K562 (cell line): Measurements from ENCODE around the gene CAAP1. TPM values are rescaled to one million over a fixed set of nuclear protein-coding genes. Genes with fewer than 3 reads are reported as not detected.
"Not testable (repeated sequence)": the region's sequence is repeated elsewhere in the genome, so short reads cannot be mapped to it uniquely, and the experiment has no call there.

ENCODE experiments used
- ATAC-seq: fragments of 200-7000 bp; cut with Tn5 transposase; 3 replicates; pipeline ENCODE4 v1.9.1; 2020; ENCODE audit warnings: moderate library complexity
- BruUV-seq: library from RNA; stranded (reverse); fragments of 400-500 nt; replicated peaks from 2 replicates; lab custom pipeline; 2021; lab: Mats Ljungman, UMichigan
- CTCF ChIA-PET: fragments of 300-600 bp; formaldehyde crosslinking; extraction: SDS; loops from one replicate; lab custom pipeline; 2021; ENCODE audit warnings: low intra/inter-chr PET ratio; lab: Yijun Ruan, JAX
- POLR2A ChIA-PET: fragments of 300-600, 350-650 bp; sonication (Branson Sonifier 250); formaldehyde crosslinking; extraction: SDS; loops from one replicate; lab custom pipeline; 2021; ENCODE audit warnings: antibody characterized with exemption, inconsistent platforms; lab: Yijun Ruan, JAX
- DNase-seq, 4 experiments: peaks; one replicate each; pipeline versions ENCODE4 v3.0.0 to v3.0.0-alpha.2; 2011 to 2018; ENCODE audit warnings: low spot score in 3 of 4, mixed read lengths in 3 of 4; ENCODE audit errors: extremely low read depth in 1 of 4
- FAIRE-seq: peaks from 2 replicates; lab custom pipeline; 2011; peaks lifted over from hg19 to GRCh38; lab: Jason Lieb, UNC
- H2AFZ ChIP-seq: 2 replicates; pipeline ENCODE4 v1.6.0; 2011; ENCODE audit warnings: low read depth, low read length, control low read depth, inconsistent platforms
- H3K27ac ChIP-seq: fragments of 200-600 bp; 3 replicates; pipeline ENCODE4 v1.8.0; 2011; ENCODE audit warnings: low read depth, mild to moderate bottlenecking, control low read depth, inconsistent platforms, low read length, moderate library complexity, mixed read lengths; ENCODE audit errors: extremely low read depth
- H3K27me3 ChIP-seq, 2 experiments: fragments of 300-600 bp in 1 of 2; 2 replicates in 1 of 2; 3 replicates in 1 of 2; pipeline versions ENCODE4 v1.6.0 to v1.8.0; 2011; ENCODE audit warnings: inconsistent platforms in 2 of 2, low read length in 2 of 2, mild to moderate bottlenecking in 1 of 2, mixed read lengths in 1 of 2, moderate library complexity in 1 of 2; ENCODE audit not compliant: control insufficient read depth in 2 of 2, insufficient read depth in 2 of 2
- H3K36me3 ChIP-seq: fragments of 300-600 bp; 3 replicates; pipeline ENCODE4 v1.8.0; 2011; ENCODE audit warnings: mild to moderate bottlenecking, low read length, inconsistent platforms; ENCODE audit not compliant: control insufficient read depth, insufficient read depth
- H3K4me1 ChIP-seq, 2 experiments: fragments of 200-600 bp in 1 of 2; replicated peaks in 1 of 2; 2 replicates in 1 of 2; 3 replicates in 1 of 2; pipeline versions ENCODE4 v1.5.1 to v1.8.0; 2011; ENCODE audit warnings: inconsistent platforms in 2 of 2, low read length in 2 of 2, mild to moderate bottlenecking in 1 of 2, mixed read lengths in 1 of 2, moderate library complexity in 1 of 2; ENCODE audit not compliant: control insufficient read depth in 2 of 2, insufficient read depth in 2 of 2
- H3K4me2 ChIP-seq: 2 replicates; pipeline ENCODE4 v1.6.1; 2011; ENCODE audit warnings: low read length, control low read depth, inconsistent platforms, mixed read lengths; ENCODE audit not compliant: insufficient read depth
- H3K4me3 ChIP-seq: fragments of 200-600 bp; sonication (generic), shearing (Covaris generic); 2 replicates; pipeline ENCODE4 v1.5.1; 2016; ENCODE audit warnings: control low read depth, inconsistent platforms
- H3K79me2 ChIP-seq: fragments of 200-600 bp; 3 replicates; pipeline ENCODE4 v1.8.0; 2011; ENCODE audit warnings: low read length, inconsistent platforms; ENCODE audit not compliant: control insufficient read depth, insufficient read depth
- H3K9ac ChIP-seq, 2 experiments: 2 replicates each; pipeline versions ENCODE4 v1.6.0 to v1.6.1; 2011; ENCODE audit warnings: low read depth in 2 of 2, low read length in 2 of 2, control low read depth in 1 of 2, inconsistent platforms in 1 of 2, mild to moderate bottlenecking in 1 of 2, mixed read lengths in 1 of 2; ENCODE audit not compliant: insufficient read depth in 1 of 2
- H3K9me1 ChIP-seq: one replicate; pipeline ENCODE4 v1.6.0; 2011; ENCODE audit warnings: inconsistent platforms, mild to moderate bottlenecking, low read length, moderate library complexity; ENCODE audit not compliant: control insufficient read depth, insufficient read depth
- H3K9me3 ChIP-seq: replicated peaks from 2 replicates; pipeline ENCODE4 v1.5.1; 2011; ENCODE audit warnings: low read depth, low read length, inconsistent platforms; ENCODE audit not compliant: control insufficient read depth, insufficient read depth
- H4K20me1 ChIP-seq: replicated peaks from 2 replicates; pipeline ENCODE4 v1.6.1; 2011; ENCODE audit warnings: low read length, inconsistent platforms, mixed read lengths; ENCODE audit not compliant: control insufficient read depth, insufficient read depth
- WGBS: fragments of 100-300 bp; shearing (Covaris generic); methylation state at CpG from one replicate; pipeline ENCODE4 v1.1.6; 2016; ENCODE audit warnings: low coverage, mixed read lengths; ENCODE audit not compliant: insufficient coverage; ENCODE audit errors: missing lambda C conversion rate; 5-methylcytosine and 5-hydroxymethylcytosine counted together
- in situ Hi-C: fragments of 300-500 bp; cut with MboI; formaldehyde crosslinking; loops from 4 replicates; pipeline ENCODE4 v1.15.0; 2018; ENCODE audit warnings: inconsistent platforms, mixed read lengths
- intact Hi-C: fragments of 100-400 bp; cut with micrococcal nuclease; formaldehyde crosslinking; loops from 2 replicates; pipeline ENCODE4 v1.14.2; 2022
- polyA plus RNA-seq, 8 experiments: library from polyadenylated mRNA; depleted of rRNA in 4 of 8; stranded (reverse) in 5 of 8; unstranded in 3 of 8; fragments of >200 nt; fragmentation: Nextera tagmentation in 2 of 8; fragmentation: Illumina TruSeq in 1 of 8; extraction: Ambion mirVana in 2 of 8; extraction: Trizol in 1 of 8; gene quantifications; 2 replicates each; pipeline versions ENCODE4 v1.2.1 to v1.2.3, GENCODE V29; 2011 to 2014; ENCODE audit warnings: inconsistent platforms in 1 of 8, missing spikeins in 1 of 8
- total RNA-seq, 7 experiments: library from RNA; depleted of rRNA in 6 of 7; stranded (reverse); fragments of >200 nt in 6 of 7; fragmentation: Illumina TruSeq in 2 of 7; extraction: Trizol in 2 of 7; gene quantifications; 2 replicates each; pipeline versions ENCODE4 v1.2.1 to v1.2.3, GENCODE V29; 2011 to 2021; ENCODE audit warnings: low replicate concordance in 1 of 7
- TF ChIP-seq, protein P1 (sequence below): fragments of 250-450 bp; sonication (Bioruptor Pico); IDR thresholded peaks from 2 replicates; pipeline ENCODE4 v1.8.0; 2022; ENCODE audit warnings: moderate library complexity, mild to moderate bottlenecking, inconsistent platforms
- TF ChIP-seq, protein P2 (sequence below): fragments of 450-650 bp; formaldehyde crosslinking; IDR thresholded peaks from 2 replicates; pipeline ENCODE4 v1.4.0; 2020; ENCODE audit warnings: mild to moderate bottlenecking

The CAAP1 gene
- total and polyA plus RNA-seq, 9 of the 15 experiments (the other 6 are each of a cell fraction or from before 2014, with no cell fraction given) = 8.9 to 17.4 (median 15.3) TPM

DNA sequence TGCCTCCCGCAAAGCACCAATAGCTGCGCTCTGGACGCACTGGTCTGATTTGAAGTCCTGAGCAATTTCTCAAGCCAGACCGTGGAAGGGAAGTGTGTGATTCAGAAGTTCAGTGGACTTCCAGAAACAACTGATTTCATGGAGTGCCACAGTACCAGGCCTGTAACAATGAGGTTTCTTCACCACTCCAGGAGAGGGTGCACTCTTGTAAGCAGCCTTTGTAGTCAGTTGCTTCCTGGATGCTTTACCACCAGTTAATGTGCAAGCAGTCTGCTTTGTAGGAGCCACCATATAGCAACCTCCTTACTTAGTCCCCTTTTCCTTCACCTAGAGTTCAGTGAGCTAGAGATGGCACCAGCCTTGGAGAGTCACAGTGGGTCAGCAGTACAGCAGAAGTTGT, 12.3 kb downstream of the CAAP1 start (continued):
- TF ChIP-seq, protein P1, sequence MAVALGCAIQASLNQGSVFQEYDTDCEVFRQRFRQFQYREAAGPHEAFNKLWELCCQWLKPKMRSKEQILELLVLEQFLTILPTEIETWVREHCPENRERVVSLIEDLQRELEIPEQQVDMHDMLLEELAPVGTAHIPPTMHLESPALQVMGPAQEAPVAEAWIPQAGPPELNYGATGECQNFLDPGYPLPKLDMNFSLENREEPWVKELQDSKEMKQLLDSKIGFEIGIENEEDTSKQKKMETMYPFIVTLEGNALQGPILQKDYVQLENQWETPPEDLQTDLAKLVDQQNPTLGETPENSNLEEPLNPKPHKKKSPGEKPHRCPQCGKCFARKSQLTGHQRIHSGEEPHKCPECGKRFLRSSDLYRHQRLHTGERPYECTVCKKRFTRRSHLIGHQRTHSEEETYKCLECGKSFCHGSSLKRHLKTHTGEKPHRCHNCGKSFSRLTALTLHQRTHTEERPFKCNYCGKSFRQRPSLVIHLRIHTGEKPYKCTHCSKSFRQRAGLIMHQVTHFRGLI (CRISPR knock-in tag) = no peak
- TF ChIP-seq, protein P2, sequence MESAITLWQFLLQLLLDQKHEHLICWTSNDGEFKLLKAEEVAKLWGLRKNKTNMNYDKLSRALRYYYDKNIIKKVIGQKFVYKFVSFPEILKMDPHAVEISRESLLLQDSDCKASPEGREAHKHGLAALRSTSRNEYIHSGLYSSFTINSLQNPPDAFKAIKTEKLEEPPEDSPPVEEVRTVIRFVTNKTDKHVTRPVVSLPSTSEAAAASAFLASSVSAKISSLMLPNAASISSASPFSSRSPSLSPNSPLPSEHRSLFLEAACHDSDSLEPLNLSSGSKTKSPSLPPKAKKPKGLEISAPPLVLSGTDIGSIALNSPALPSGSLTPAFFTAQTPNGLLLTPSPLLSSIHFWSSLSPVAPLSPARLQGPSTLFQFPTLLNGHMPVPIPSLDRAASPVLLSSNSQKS (CRISPR knock-in tag) = no peak

DNA sequence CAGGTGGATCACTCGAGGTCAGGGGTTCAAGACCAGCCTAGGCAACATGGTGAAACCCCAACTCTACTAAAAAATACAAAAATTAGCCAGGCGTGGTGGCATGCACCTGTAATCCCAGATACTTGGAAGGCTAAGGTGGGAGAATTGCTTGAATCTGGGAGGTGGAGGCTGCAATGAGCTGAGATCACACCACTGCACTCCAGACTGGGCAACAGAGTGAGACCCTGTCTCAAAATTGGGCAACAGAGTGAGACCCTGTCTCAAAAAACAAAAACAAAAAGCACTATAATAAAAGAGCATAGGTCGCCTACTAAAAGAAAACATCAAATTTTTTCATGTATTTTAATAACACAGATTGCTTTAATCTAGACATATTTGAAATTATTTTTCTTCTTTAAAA, 17.4 kb downstream of the CAAP1 start:
- H3K4me1 ChIP-seq, H3K9me3 ChIP-seq, H2AFZ ChIP-seq, intact Hi-C loops, H4K20me1 ChIP-seq, H3K79me2 ChIP-seq, H3K27me3 ChIP-seq, H3K4me3 ChIP-seq, H3K36me3 ChIP-seq, H3K9me1 ChIP-seq, BruUV-seq, CTCF ChIA-PET, in situ Hi-C loops, H3K4me2 ChIP-seq, DNase-seq, H3K27ac ChIP-seq, H3K9ac ChIP-seq, FAIRE-seq, ATAC-seq: not testable (repeated sequence)
- POLR2A ChIA-PET = interaction anchor here (1.1 kb wide), 1 partner anchor 80 kb away, joined by 3 read pairs; no protein-coding TSS in a partner anchor
- WGBS = 93% methylated on average over 3 of the region's 3 CpGs
